ENCODE data around the gene LRCOL1.

DNA sequence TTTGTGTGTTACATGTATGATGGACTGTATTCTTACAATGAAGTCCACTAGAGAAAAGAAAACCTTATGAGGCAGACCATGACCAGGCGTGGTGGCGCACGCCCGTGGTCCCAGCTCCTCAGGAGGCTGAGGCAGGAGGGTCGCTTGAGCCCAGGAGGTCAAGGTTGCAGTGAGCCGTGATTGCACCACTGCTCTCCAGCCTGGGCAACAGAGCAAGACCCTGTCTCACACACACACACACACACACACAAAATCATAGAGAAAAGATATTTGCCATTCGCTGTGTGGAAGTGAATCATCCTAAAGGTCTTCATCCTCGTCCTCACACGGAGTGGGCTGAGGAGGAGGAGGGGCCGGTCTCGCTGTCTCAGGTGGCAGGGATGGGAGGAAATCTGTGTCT lies 32.3 kb downstream of the LRCOL1 start:
- TF ChIP-seq CTCF (IDR thresholded peaks at IDR 0.05) (no peak), ZFX (IDR thresholded peaks at IDR 0.05; ENCODE audit: borderline replicate concordance) (no peak)
